Natural killer cell (primary cell): Measurements from ENCODE around the gene SP100. TPM values are rescaled to one million over a fixed set of nuclear protein-coding genes. Genes with fewer than 3 reads are reported as not detected.

Experiments
- ATAC-seq, 3 donors: fragments of 150-1000 bp in 2 of 3; fragments of 200-7000 bp in 1 of 3; cut with Tn5 transposase; 1 replicate in 1 of 3; 2 replicates in 2 of 3; pipeline ENCODE4 v1.10.0; 2021; ENCODE audit warnings: mild to moderate bottlenecking in 2 of 3, moderate library complexity in 2 of 3
- DNase-seq, 2 donors: peaks; one replicate each; pipeline versions ENCODE4 v3.0.0 to v3.0.0-alpha.2; 2013 to 2021; ENCODE audit warnings: mixed read lengths in 1 of 2
- H3K27ac ChIP-seq: one replicate; pipeline ENCODE4 v1.5.1; 2013; ENCODE audit warnings: mild to moderate bottlenecking, low read length
- H3K27me3 ChIP-seq: one replicate; pipeline ENCODE4 v1.6.1; 2013; ENCODE audit warnings: low read length; ENCODE audit not compliant: control insufficient read depth, insufficient read depth
- H3K36me3 ChIP-seq: one replicate; pipeline ENCODE4 v1.6.1; 2013; ENCODE audit warnings: low read length; ENCODE audit not compliant: control insufficient read depth, insufficient read depth
- H3K4me1 ChIP-seq: one replicate; pipeline ENCODE4 v1.6.1; 2013; ENCODE audit warnings: low read length; ENCODE audit not compliant: control insufficient read depth, insufficient read depth
- H3K4me3 ChIP-seq: one replicate; pipeline ENCODE4 v1.5.1; 2013; ENCODE audit warnings: low read length
- H3K9me3 ChIP-seq: one replicate; pipeline ENCODE4 v1.6.1; 2013; ENCODE audit warnings: low read length; ENCODE audit not compliant: control insufficient read depth, insufficient read depth
- H3K27ac Mint-ChIP-seq, 2 donors: one replicate each; pipeline ENCODE4 v1.8.0; 2022; ENCODE audit warnings: mild to moderate bottlenecking in 2 of 2, mixed read lengths in 2 of 2, moderate library complexity in 1 of 2
- H3K27me3 Mint-ChIP-seq, 2 donors: one replicate each; pipeline ENCODE4 v1.8.0; 2022; ENCODE audit warnings: low read depth in 2 of 2, mixed read lengths in 2 of 2
- H3K36me3 Mint-ChIP-seq: one replicate; pipeline ENCODE4 v1.8.0; 2022; ENCODE audit warnings: mixed read lengths
- H3K4me1 Mint-ChIP-seq, 2 donors: one replicate each; pipeline ENCODE4 v1.8.0; 2022; ENCODE audit warnings: mixed read lengths in 2 of 2
- H3K4me3 Mint-ChIP-seq: one replicate; pipeline ENCODE4 v1.8.0; 2022; ENCODE audit warnings: mild to moderate bottlenecking, moderate library complexity, mixed read lengths
- H3K9me3 Mint-ChIP-seq, 2 donors: one replicate each; pipeline ENCODE4 v1.8.0; 2022; ENCODE audit warnings: mixed read lengths in 2 of 2
- CTCF ChIP-seq: fragments of 200-600 bp; IDR thresholded peaks from one replicate; pipeline ENCODE4 v1.8.0; 2022; ENCODE audit warnings: antibody characterized with exemption
- WGBS: methylation state at CpG from one replicate; pipeline ENCODE4 v1.1.7; 2013; ENCODE audit warnings: missing lambda C conversion rate; ENCODE audit not compliant: insufficient coverage; 5-methylcytosine and 5-hydroxymethylcytosine counted together
- intact Hi-C: fragments of 100-400 bp; cut with micrococcal nuclease; formaldehyde crosslinking; loops from one replicate; pipeline ENCODE4 v1.14.2; 2022
- total RNA-seq, 4 donors: library from RNA; stranded (reverse); fragments of 120-200 nt in 1 of 4; gene quantifications; one replicate each; pipeline versions ENCODE4 v1.2.3 to v1.2.4, GENCODE V29; 2013 to 2022

Gene SP100
- total RNA-seq, 3 donors from 2014 or later (not counting 1 experiment from before 2014, with no cell fraction given): 338 to 393 (median 363) TPM

GRCh38 chr2:230577114-230577513 is 161.1 kb downstream of the SP100 start:
- Histone ChIP-seq H3K4me1 (peaks cover 24% of the 10 kb centered on the region), H3K4me3 (no peak overlapping the region), H3K9me3 (peaks cover 9% of the 10 kb centered on the region), H3K36me3 (no peaks in the 10 kb centered on the region), H3K27me3 (no peaks in the 10 kb centered on the region), H3K27ac (no peak overlapping the region)
- Mint-ChIP-seq H3K9me3 (peaks cover 7 to 17% of the 10 kb centered on the region in 2 donors), H3K36me3 (peaks cover 12% of the 10 kb centered on the region), H3K4me1 (peaks cover 11% of the 10 kb centered on the region in 2 donors), H3K27me3 (peaks cover 0 to 5% of the 10 kb centered on the region in 2 donors), H3K27ac (no peak overlapping the region), H3K4me3 (no peak overlapping the region)
- intact Hi-C loops: no loop called here
- no peak for TF ChIP-seq CTCF
- WGBS: 90% methylated on average over 6 of the region's 6 CpGs
- no peak for DNase-seq
- no peak for ATAC-seq

- Mint-ChIP-seq H3K27ac (no peak overlapping the region), H3K9me3 (peaks cover 7 to 17% of the 10 kb centered on the region in 2 donors), H3K4me1 (peaks cover 11% of the 10 kb centered on the region in 2 donors), H3K27me3 (peaks cover 0 to 7% of the 10 kb centered on the region in 2 donors), H3K4me3 (no peak overlapping the region), H3K36me3 (peaks cover 12% of the 10 kb centered on the region)
- intact Hi-C loops: no loop called here
- 18% methylated on average over 2 of the region's 2 CpGs for WGBS
- peaks cover 9% of the 10 kb centered on the region for H3K9me3 ChIP-seq
- no peak overlapping the region for H3K27ac ChIP-seq
- peaks cover 24% of the 10 kb centered on the region for H3K4me1 ChIP-seq
- DNase-seq: no peak
- no peak for TF ChIP-seq CTCF
- no peak overlapping the region for H3K4me3 ChIP-seq
- no peaks in the 10 kb centered on the region for H3K27me3 ChIP-seq
- H3K36me3 ChIP-seq: no peaks in the 10 kb centered on the region
- no peak for ATAC-seq
Measured at GRCh38 chr2:230578106-230578505, 162.1 kb downstream of the SP100 start.

GRCh38 chr2:230582851-230583283 is 166.9 kb downstream of the SP100 start:
- Mint-ChIP-seq H3K27me3 (peaks cover 0 to 3% of the 10 kb centered on the region in 2 donors), H3K36me3 (no peaks in the 10 kb centered on the region), H3K9me3 (no peaks in the 10 kb centered on the region), H3K4me3 (no peak overlapping the region), H3K27ac (no peak overlapping the region), H3K4me1 (no peaks in the 10 kb centered on the region)
- H3K36me3 ChIP-seq: no peaks in the 10 kb centered on the region
- intact Hi-C loops: no loop called here
- TF ChIP-seq CTCF: no peak
- 61% methylated on average over 5 of the region's 5 CpGs for WGBS
- no peak overlapping the region for H3K27ac ChIP-seq
- H3K4me3 ChIP-seq: no peak overlapping the region
- ATAC-seq (no peak), DNase-seq (no peak)
- peaks cover 9% of the 10 kb centered on the region for H3K4me1 ChIP-seq
- no peaks in the 10 kb centered on the region for H3K27me3 ChIP-seq
- H3K9me3 ChIP-seq: no peaks in the 10 kb centered on the region

- intact Hi-C loops: no loop called here
- no peak for DNase-seq
- H3K4me3 ChIP-seq: no peak overlapping the region
- H3K9me3 ChIP-seq: no peaks in the 10 kb centered on the region
- Mint-ChIP-seq H3K27ac (no peak overlapping the region), H3K27me3 (peaks cover 0 to 3% of the 10 kb centered on the region in 2 donors), H3K36me3 (no peaks in the 10 kb centered on the region), H3K4me3 (no peak overlapping the region), H3K9me3 (no peaks in the 10 kb centered on the region), H3K4me1 (no peaks in the 10 kb centered on the region)
- no peaks in the 10 kb centered on the region for H3K36me3 ChIP-seq
- no peak for TF ChIP-seq CTCF
- ATAC-seq: no peak
- H3K27ac ChIP-seq: no peak overlapping the region
- 77% methylated on average over 1 of the region's 2 CpGs for WGBS
- H3K27me3 ChIP-seq: no peaks in the 10 kb centered on the region
- peaks cover 4% of the 10 kb centered on the region for H3K4me1 ChIP-seq
Measured at GRCh38 chr2:230583581-230583980, 167.6 kb downstream of the SP100 start.
